IPS DF 4.7 (cell line): ENCODE data around the gene EVI5.
"Not testable (repeated sequence)": the region's sequence is repeated elsewhere in the genome, so short reads cannot be mapped to it uniquely, and the experiment has no call there.

Experiments
- DNase-seq: peaks from one replicate; pipeline ENCODE4 v3.0.0-alpha.2; 2013; ENCODE audit warnings: low spot score; ENCODE audit errors: extremely low read depth

The EVI5 gene

GRCh38 chr1:92527670-92528069 is 257.2 kb downstream of the EVI5 start:
- DNase-seq = no peak

GRCh38 chr1:92524944-92525590 is 259.8 kb downstream of the EVI5 start:
- DNase-seq = not testable (repeated sequence)

- no peak for DNase-seq
These were observed 265.9 kb downstream of the EVI5 start for GRCh38 chr1:92519043-92519442.

GRCh38 chr1:92516574-92516973 is 268.3 kb downstream of the EVI5 start:
- no peak for DNase-seq

- DNase-seq = no peak
These were observed 269.1 kb downstream of the EVI5 start for GRCh38 chr1:92515796-92516201.

- no peak for DNase-seq
These were observed 273.4 kb downstream of the EVI5 start for GRCh38 chr1:92511541-92511940.

GRCh38 chr1:92509619-92510018 is 275.3 kb downstream of the EVI5 start:
- DNase-seq = no peak

- DNase-seq = no peak
These were observed 279.8 kb downstream of the EVI5 start for GRCh38 chr1:92505015-92505692.

- DNase-seq = no peak
These were observed 280.5 kb downstream of the EVI5 start for GRCh38 chr1:92504291-92505014.

- DNase-seq = no peak
These were observed 281.0 kb downstream of the EVI5 start for GRCh38 chr1:92503926-92504285.

- DNase-seq = no peak
These were observed 281.6 kb downstream of the EVI5 start for GRCh38 chr1:92503043-92503925.

- DNase-seq = no peak
These were observed 282.7 kb downstream of the EVI5 start for GRCh38 chr1:92502247-92502646.

- no peak for DNase-seq
These were observed 284.4 kb downstream of the EVI5 start for GRCh38 chr1:92500552-92500951.

- no peak for DNase-seq
These were observed 289.4 kb downstream of the EVI5 start for GRCh38 chr1:92495392-92496063.

GRCh38 chr1:92494485-92495141 is 290.3 kb downstream of the EVI5 start:
- no peak for DNase-seq

- no peak for DNase-seq
These were observed 291.8 kb downstream of the EVI5 start for GRCh38 chr1:92493139-92493538.

- no peak for DNase-seq
These were observed 296.1 kb downstream of the EVI5 start for GRCh38 chr1:92488832-92489231.

- no peak for DNase-seq
These were observed 296.5 kb downstream of the EVI5 start for GRCh38 chr1:92488416-92488815.

GRCh38 chr1:92487078-92487605 is 297.8 kb downstream of the EVI5 start:
- no peak for DNase-seq
